ENCODE results near the gene GPATCH2.

DNA sequence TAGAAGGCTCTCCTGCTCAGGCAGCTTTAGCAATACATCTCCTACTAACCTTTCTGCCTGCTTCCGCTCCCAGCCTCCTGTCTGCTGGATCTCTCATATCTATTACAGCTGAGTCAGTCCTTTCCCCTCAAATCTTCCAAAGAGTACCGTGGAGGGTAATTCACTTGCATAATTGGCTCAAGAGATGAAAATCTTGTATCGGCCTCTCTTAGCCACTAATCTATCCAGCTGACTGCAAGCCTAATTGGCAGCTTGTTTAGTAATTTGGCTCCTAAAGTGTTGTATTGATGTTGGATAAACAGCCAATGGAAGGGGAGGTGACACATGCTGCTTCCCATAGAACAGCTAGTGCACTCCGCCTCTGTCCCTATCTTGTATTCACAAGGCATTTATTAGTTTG, 195.7 kb downstream of the GPATCH2 start:
- TF ChIP-seq, protein P1, sequence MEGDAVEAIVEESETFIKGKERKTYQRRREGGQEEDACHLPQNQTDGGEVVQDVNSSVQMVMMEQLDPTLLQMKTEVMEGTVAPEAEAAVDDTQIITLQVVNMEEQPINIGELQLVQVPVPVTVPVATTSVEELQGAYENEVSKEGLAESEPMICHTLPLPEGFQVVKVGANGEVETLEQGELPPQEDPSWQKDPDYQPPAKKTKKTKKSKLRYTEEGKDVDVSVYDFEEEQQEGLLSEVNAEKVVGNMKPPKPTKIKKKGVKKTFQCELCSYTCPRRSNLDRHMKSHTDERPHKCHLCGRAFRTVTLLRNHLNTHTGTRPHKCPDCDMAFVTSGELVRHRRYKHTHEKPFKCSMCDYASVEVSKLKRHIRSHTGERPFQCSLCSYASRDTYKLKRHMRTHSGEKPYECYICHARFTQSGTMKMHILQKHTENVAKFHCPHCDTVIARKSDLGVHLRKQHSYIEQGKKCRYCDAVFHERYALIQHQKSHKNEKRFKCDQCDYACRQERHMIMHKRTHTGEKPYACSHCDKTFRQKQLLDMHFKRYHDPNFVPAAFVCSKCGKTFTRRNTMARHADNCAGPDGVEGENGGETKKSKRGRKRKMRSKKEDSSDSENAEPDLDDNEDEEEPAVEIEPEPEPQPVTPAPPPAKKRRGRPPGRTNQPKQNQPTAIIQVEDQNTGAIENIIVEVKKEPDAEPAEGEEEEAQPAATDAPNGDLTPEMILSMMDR (IDR thresholded peaks at IDR 0.05; ENCODE audit: low read depth, low read length) = no peak
- TF ChIP-seq EZH2phosphoT487 (IDR thresholded peaks at IDR 0.05; ENCODE audit: low read depth) = no peak

Data from OCI-LY3 (cell line).